ENCODE results near the gene GOLIM4. TPM values are rescaled to one million over a fixed set of nuclear protein-coding genes. Genes with fewer than 3 reads are reported as not detected.

The GOLIM4 gene
- total and polyA plus RNA-seq, 7 donors, result 8.6 to 34.1 (median 13.4) TPM

DNA sequence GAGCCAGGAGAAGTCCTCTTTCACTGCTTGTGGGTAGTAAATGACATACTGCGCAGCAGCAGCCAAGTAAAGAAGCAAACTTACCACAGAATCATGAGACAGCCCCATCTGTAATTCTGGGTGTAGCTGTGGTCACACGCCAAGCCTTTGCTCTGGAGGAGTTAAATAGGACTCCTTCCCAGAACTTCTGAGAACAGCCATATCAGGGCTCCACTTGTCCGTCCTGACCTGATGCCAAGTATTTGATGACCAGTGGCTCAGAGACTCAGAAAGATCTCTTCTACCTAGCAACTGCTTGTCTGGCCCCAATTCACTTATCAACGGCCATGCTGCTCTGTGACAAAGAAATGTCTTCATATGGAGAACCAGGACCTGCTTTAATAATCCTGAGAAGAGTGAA, 20.6 kb upstream of the GOLIM4 start:
- no peaks in the 10 kb centered on the region for H3K9me3 ChIP-seq
- no peak for TF ChIP-seq CTCF (IDR thresholded peaks at IDR 0.05)
- H3K27me3 ChIP-seq (ENCODE audit: insufficient read depth in 3 of 3, low read length in 2 of 3), result no peaks in the 10 kb centered on the region
- WGBS, 3 donors, result 31 to 49% (median 36%) methylated on average over 4 of the region's 4 CpGs
- peaks cover 3% of the 10 kb centered on the region for H3K4me1 ChIP-seq
- no peak overlapping the region for H3K4me3 ChIP-seq
- no peak overlapping the region for H3K27ac ChIP-seq
- ATAC-seq, result peak; percentile 64 to 87 (median 78)
- intact Hi-C loops (cut with DNase I), result no loop called here
- DNase-seq, result peak; percentile 38 to 62
- no peaks in the 10 kb centered on the region for H3K36me3 ChIP-seq (ENCODE audit: insufficient read depth in 1 of 2, low read depth in 1 of 2)

DNA sequence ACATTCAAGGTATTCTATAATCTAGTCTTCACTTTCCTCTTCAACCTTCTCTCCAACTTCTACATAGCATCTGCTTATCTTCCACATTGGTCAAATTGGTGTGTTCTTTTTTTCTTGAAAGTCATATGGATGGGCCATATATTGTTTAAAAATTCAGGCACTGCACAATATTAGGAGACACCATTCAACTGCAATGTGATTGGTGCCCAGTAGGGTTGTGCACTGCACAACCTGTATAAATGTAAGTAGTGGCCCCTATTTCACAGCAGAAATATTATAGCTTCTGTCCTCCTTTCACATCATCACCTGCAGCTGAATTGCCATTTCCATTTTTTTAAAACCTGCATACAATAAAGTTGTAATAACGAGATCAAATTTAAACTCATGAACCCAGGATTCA, 18.1 kb upstream of the GOLIM4 start:
- H3K36me3 ChIP-seq (ENCODE audit: insufficient read depth in 1 of 2, low read depth in 1 of 2), result no peaks in the 10 kb centered on the region
- H3K4me3 ChIP-seq, result no peak overlapping the region
- peaks cover 3% of the 10 kb centered on the region for H3K4me1 ChIP-seq
- H3K9me3 ChIP-seq, result no peaks in the 10 kb centered on the region
- WGBS, 3 donors, result 82 to 86% (median 85%) methylated on average over 1 of the region's 1 CpG
- DNase-seq (no peak), ATAC-seq (no peak)
- TF ChIP-seq CTCF (IDR thresholded peaks at IDR 0.05), result no peak
- H3K27me3 ChIP-seq (ENCODE audit: insufficient read depth in 3 of 3, low read length in 2 of 3), result no peaks in the 10 kb centered on the region
- no peak overlapping the region for H3K27ac ChIP-seq
- intact Hi-C loops (cut with DNase I), result no loop called here

GRCh38 chr3:168112894-168113293, 17.2 kb upstream of the GOLIM4 start:
- Histone ChIP-seq H3K9me3 (no peaks in the 10 kb centered on the region), H3K36me3 (ENCODE audit: insufficient read depth in 1 of 2, low read depth in 1 of 2) (no peaks in the 10 kb centered on the region), H3K27me3 (ENCODE audit: insufficient read depth in 3 of 3, low read length in 2 of 3) (no peaks in the 10 kb centered on the region), H3K27ac (no peak overlapping the region), H3K4me3 (no peak overlapping the region), H3K4me1 (peaks cover 3% of the 10 kb centered on the region)
- ATAC-seq (no peak), DNase-seq (no peak)
- no peak for TF ChIP-seq CTCF (IDR thresholded peaks at IDR 0.05)
- intact Hi-C loops (cut with DNase I), result no loop called here
- 81 to 83% (median 81%) methylated on average over 3 of the region's 3 CpGs for WGBS, 3 donors

DNA sequence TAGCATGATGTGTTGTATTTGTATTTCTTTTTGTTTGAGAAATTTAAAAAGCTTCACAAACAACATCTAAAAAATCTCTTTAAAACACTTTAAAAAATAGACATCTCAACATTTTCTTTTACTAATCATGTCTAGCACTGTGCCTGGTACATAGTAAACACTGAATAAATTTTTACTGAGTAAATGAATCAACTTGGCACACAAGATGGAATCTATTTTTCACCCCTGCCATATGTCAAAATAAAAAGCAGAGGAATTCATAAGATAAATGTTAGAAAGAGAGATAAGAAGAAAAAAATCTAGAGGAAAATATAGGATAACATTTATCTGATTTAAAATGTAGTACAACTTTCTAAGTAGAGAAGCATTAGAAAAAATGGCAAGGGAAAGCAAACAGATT, 8.6 kb upstream of the GOLIM4 start:
- Histone ChIP-seq H3K27ac (no peak overlapping the region), H3K9me3 (no peaks in the 10 kb centered on the region), H3K4me3 (no peak overlapping the region), H3K4me1 (no peaks in the 10 kb centered on the region), H3K36me3 (ENCODE audit: insufficient read depth in 1 of 2, low read depth in 1 of 2) (no peaks in the 10 kb centered on the region), H3K27me3 (ENCODE audit: insufficient read depth in 3 of 3, low read length in 2 of 3) (no peaks in the 10 kb centered on the region)
- intact Hi-C loops (cut with DNase I), result no loop called here
- ATAC-seq (no peak), DNase-seq (no peak)
- TF ChIP-seq CTCF (IDR thresholded peaks at IDR 0.05), result no peak

GRCh38 chr3:168102735-168103410, 7.1 kb upstream of the GOLIM4 start:
- Histone ChIP-seq H3K4me1 (no peaks in the 10 kb centered on the region), H3K4me3 (no peak overlapping the region), H3K36me3 (ENCODE audit: insufficient read depth in 1 of 2, low read depth in 1 of 2) (no peaks in the 10 kb centered on the region), H3K9me3 (no peaks in the 10 kb centered on the region), H3K27ac (no peak overlapping the region), H3K27me3 (ENCODE audit: insufficient read depth in 3 of 3, low read length in 2 of 3) (no peaks in the 10 kb centered on the region)
- TF ChIP-seq CTCF (IDR thresholded peaks at IDR 0.05), result no peak
- intact Hi-C loops (cut with DNase I), result no loop called here
- DNase-seq (no peak), ATAC-seq (no peak)
- 85% methylated on average over 4 of the region's 4 CpGs for WGBS, 3 donors

Data from psoas muscle (tissue), 8 donors.